Measurements from ENCODE around the gene NPEPL1. TPM values are rescaled to one million over a fixed set of nuclear protein-coding genes. Genes with fewer than 3 reads are reported as not detected.
A peak's percentile ranks its signal among the peaks of the same experiment; 100 is the strongest.

The NPEPL1 gene
- total RNA-seq, 6 donors from 2014 or later: 19.4 to 198 (median 50.9) TPM

- peaks cover 0 to 28% (median 10%) of the 10 kb centered on the region in 4 donors for H3K36me3 ChIP-seq
- DNase-seq: no peak
- H3K4me3 ChIP-seq: no peak overlapping the region
- TF ChIP-seq, protein P1, sequence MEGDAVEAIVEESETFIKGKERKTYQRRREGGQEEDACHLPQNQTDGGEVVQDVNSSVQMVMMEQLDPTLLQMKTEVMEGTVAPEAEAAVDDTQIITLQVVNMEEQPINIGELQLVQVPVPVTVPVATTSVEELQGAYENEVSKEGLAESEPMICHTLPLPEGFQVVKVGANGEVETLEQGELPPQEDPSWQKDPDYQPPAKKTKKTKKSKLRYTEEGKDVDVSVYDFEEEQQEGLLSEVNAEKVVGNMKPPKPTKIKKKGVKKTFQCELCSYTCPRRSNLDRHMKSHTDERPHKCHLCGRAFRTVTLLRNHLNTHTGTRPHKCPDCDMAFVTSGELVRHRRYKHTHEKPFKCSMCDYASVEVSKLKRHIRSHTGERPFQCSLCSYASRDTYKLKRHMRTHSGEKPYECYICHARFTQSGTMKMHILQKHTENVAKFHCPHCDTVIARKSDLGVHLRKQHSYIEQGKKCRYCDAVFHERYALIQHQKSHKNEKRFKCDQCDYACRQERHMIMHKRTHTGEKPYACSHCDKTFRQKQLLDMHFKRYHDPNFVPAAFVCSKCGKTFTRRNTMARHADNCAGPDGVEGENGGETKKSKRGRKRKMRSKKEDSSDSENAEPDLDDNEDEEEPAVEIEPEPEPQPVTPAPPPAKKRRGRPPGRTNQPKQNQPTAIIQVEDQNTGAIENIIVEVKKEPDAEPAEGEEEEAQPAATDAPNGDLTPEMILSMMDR (IDR thresholded peaks at IDR 0.05): no peak
- no peak for TF ChIP-seq POLR2A (IDR thresholded peaks at IDR 0.05)
- TF ChIP-seq EP300 (IDR thresholded peaks at IDR 0.05): no peak
- TF ChIP-seq POLR2AphosphoS5 (IDR thresholded peaks at IDR 0.05): no peak
- no peak overlapping the region for H3K27ac ChIP-seq
- no peaks in the 10 kb centered on the region for H3K27me3 ChIP-seq
- H3K4me1 ChIP-seq: no peaks in the 10 kb centered on the region
- 86 to 92% methylated on average over 11 to 24 of the region's 24 CpGs for whole genome bisulfite sequencing, 2 donors
- ATAC-seq (ENCODE audit: low FRiP score in 2 of 2): no peak
- H3K9me3 ChIP-seq: no peaks in the 10 kb centered on the region
These were observed 20.5 kb downstream of the NPEPL1 start for GRCh38 chr20:58712806-58713731.

DNA sequence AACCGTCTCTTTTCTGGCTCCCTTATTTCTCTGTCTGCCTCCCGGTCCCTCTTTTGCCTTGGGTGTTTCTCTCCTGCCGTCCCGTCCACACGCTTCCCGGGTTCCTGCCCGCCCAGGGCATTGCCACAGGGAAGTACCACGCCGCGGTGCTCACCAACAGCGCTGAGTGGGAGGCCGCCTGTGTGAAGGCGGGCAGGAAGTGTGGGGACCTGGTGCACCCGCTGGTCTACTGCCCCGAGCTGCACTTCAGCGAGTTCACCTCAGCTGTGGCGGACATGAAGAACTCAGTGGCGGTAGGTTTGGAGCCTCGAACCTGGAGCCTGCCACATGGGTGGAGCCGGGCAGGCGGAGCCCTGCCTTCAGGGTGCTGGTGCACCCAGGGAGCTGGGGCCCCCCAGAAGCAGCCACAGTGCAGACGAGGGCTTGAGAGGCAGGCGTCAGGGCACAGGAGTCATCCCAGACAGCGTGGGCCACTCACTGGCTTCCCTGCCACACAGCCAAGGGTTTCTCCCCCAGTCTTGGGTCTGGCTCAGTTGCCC is 21.3 kb downstream of the NPEPL1 start:
- WGBS, 2 donors: 92 to 96% methylated on average over 13 to 21 of the region's 24 CpGs
- Histone ChIP-seq H3K4me1 (no peaks in the 10 kb centered on the region), H3K4me3 (no peak overlapping the region), H3K9me3 (no peaks in the 10 kb centered on the region), H3K27me3 (no peaks in the 10 kb centered on the region), H3K27ac (no peak overlapping the region), H3K36me3 (peaks cover 0 to 20% (median 7%) of the 10 kb centered on the region in 4 donors)
- no peak for TF ChIP-seq POLR2A (IDR thresholded peaks at IDR 0.05)
- TF ChIP-seq EP300 (IDR thresholded peaks at IDR 0.05): no peak
- TF ChIP-seq, protein P1 (IDR thresholded peaks at IDR 0.05): no peak
- TF ChIP-seq POLR2AphosphoS5 (IDR thresholded peaks at IDR 0.05): no peak
- no peak for DNase-seq
- no peak for ATAC-seq (ENCODE audit: low FRiP score in 2 of 2)

- H3K27ac ChIP-seq: no peak overlapping the region
- TF ChIP-seq POLR2AphosphoS5 (IDR thresholded peaks at IDR 0.05) (no peak), EP300 (IDR thresholded peaks at IDR 0.05) (no peak)
- DNase-seq (peak in 1 of 2 donors; percentile 16), ATAC-seq (ENCODE audit: low FRiP score in 2 of 2) (no peak)
- peaks cover 0 to 14% (median 6%) of the 10 kb centered on the region in 4 donors for H3K36me3 ChIP-seq
- WGBS, 2 donors: 90 to 97% methylated on average over 14 to 16 of the region's 16 CpGs
- no peaks in the 10 kb centered on the region for H3K4me1 ChIP-seq
- no peaks in the 10 kb centered on the region for H3K27me3 ChIP-seq
- H3K9me3 ChIP-seq: no peaks in the 10 kb centered on the region
- H3K4me3 ChIP-seq: no peak overlapping the region
These were observed 21.8 kb downstream of the NPEPL1 start for GRCh38 chr20:58714340-58714922.

- DNase-seq (no peak), ATAC-seq (ENCODE audit: low FRiP score in 2 of 2) (no peak)
- Histone ChIP-seq H3K36me3 (peaks cover 0 to 13% (median 6%) of the 10 kb centered on the region in 4 donors), H3K4me1 (no peaks in the 10 kb centered on the region), H3K27me3 (no peaks in the 10 kb centered on the region), H3K27ac (no peak overlapping the region), H3K4me3 (no peak overlapping the region), H3K9me3 (no peaks in the 10 kb centered on the region)
- 89 to 95% methylated on average over 8 to 13 of the region's 14 CpGs for WGBS, 2 donors
- TF ChIP-seq POLR2AphosphoS5 (IDR thresholded peaks at IDR 0.05) (no peak), EP300 (IDR thresholded peaks at IDR 0.05) (no peak), POLR2A (IDR thresholded peaks at IDR 0.05) (no peak)
- TF ChIP-seq, protein P1 (IDR thresholded peaks at IDR 0.05): no peak
These were observed 22.3 kb downstream of the NPEPL1 start for GRCh38 chr20:58714923-58715351.

GRCh38 chr20:58715391-58715800 is 22.8 kb downstream of the NPEPL1 start:
- peaks cover 0 to 12% (median 6%) of the 10 kb centered on the region in 4 donors for H3K36me3 ChIP-seq
- no peak overlapping the region for H3K4me3 ChIP-seq
- 89% methylated on average over 11 of the region's 11 CpGs for WGBS, 2 donors
- DNase-seq: no peak
- no peaks in the 10 kb centered on the region for H3K9me3 ChIP-seq
- no peaks in the 10 kb centered on the region for H3K27me3 ChIP-seq
- ATAC-seq (ENCODE audit: low FRiP score in 2 of 2): no peak
- no peak overlapping the region for H3K27ac ChIP-seq
- no peaks in the 10 kb centered on the region for H3K4me1 ChIP-seq
- TF ChIP-seq, protein P1 (IDR thresholded peaks at IDR 0.05): no peak
- TF ChIP-seq EP300 (IDR thresholded peaks at IDR 0.05) (no peak), POLR2A (IDR thresholded peaks at IDR 0.05) (no peak), POLR2AphosphoS5 (IDR thresholded peaks at IDR 0.05) (no peak)
